Small intestine (tissue), 7 donors: ENCODE results near the gene SLC7A8. TPM values are rescaled to one million over a fixed set of nuclear protein-coding genes. Genes with fewer than 3 reads are reported as not detected.

Experiments
- DNase-seq, 2 donors: peaks; one replicate each; pipeline versions ENCODE4 v3.0.0 to v3.0.0-alpha.2; 2013
- FAIRE-seq: peaks from 2 replicates; lab custom pipeline; 2012; peaks lifted over from hg19 to GRCh38; lab: Jason Lieb, UNC
- H3K27ac ChIP-seq, 3 donors: one replicate each; pipeline ENCODE4 v1.5.1; 2013; ENCODE audit warnings: low read length in 2 of 3, mild to moderate bottlenecking in 2 of 3, control low read depth in 1 of 3, inconsistent platforms in 1 of 3, low read depth in 1 of 3, moderate library complexity in 1 of 3
- H3K27me3 ChIP-seq, 3 donors: one replicate each; pipeline ENCODE4 v1.6.1; 2013; ENCODE audit warnings: low read length in 3 of 3, inconsistent platforms in 1 of 3; ENCODE audit not compliant: control insufficient read depth in 3 of 3, insufficient read depth in 3 of 3
- H3K36me3 ChIP-seq, 3 donors: one replicate each; pipeline ENCODE4 v1.6.1; 2013; ENCODE audit warnings: low read length in 3 of 3, inconsistent platforms in 1 of 3, low read depth in 1 of 3, mild to moderate bottlenecking in 1 of 3, moderate library complexity in 1 of 3; ENCODE audit not compliant: control insufficient read depth in 3 of 3, insufficient read depth in 2 of 3
- H3K4me1 ChIP-seq, 3 donors: one replicate each; pipeline ENCODE4 v1.6.1; 2013; ENCODE audit warnings: low read length in 2 of 3, inconsistent platforms in 1 of 3, low read depth in 1 of 3, mild to moderate bottlenecking in 1 of 3, moderate library complexity in 1 of 3; ENCODE audit not compliant: control insufficient read depth in 3 of 3, insufficient read depth in 2 of 3
- H3K4me3 ChIP-seq, 3 donors: one replicate each; pipeline ENCODE4 v1.5.1; 2013; ENCODE audit warnings: low read length in 3 of 3, control low read depth in 1 of 3, inconsistent platforms in 1 of 3, low read depth in 1 of 3, mild to moderate bottlenecking in 1 of 3, moderate library complexity in 1 of 3
- H3K9me3 ChIP-seq, 2 donors: one replicate each; pipeline ENCODE4 v1.6.1; 2013; ENCODE audit warnings: low read depth in 1 of 2, low read length in 1 of 2; ENCODE audit not compliant: control insufficient read depth in 2 of 2, insufficient read depth in 1 of 2
- WGBS, 3 donors: extraction: QIAGEN DNeasy Blood & Tissue Kit; methylation state at CpG; one replicate each; pipeline ENCODE4 v1.1.7; 2013; 5-methylcytosine and 5-hydroxymethylcytosine counted together
- polyA plus RNA-seq, 4 donors: library from polyadenylated mRNA; stranded (reverse) in 3 of 4; unstranded in 1 of 4; fragments of 200-250 nt in 3 of 4; fragments of 120-200 nt in 1 of 4; gene quantifications; one replicate each; pipeline versions ENCODE4 v1.2.1 to v1.2.3, GENCODE V29; 2013
- donor health status: healthy with polysubstance abuse.
- donor health status: control.
- donor health status: control.
- donor health status: Bipolar disorder and iron deficiency.
- donor health status: healthy.

The SLC7A8 gene
- polyA plus RNA-seq, 4 donors: 11.3 to 69.2 (median 39.9) TPM

GRCh38 chr14:23080474-23080873, 103.0 kb downstream of the SLC7A8 start:
- 75 to 82% (median 76%) methylated on average over 1 of the region's 1 CpG for WGBS, 3 donors

GRCh38 chr14:23079716-23080115, 103.7 kb downstream of the SLC7A8 start:
- peaks cover 0 to 33% (median 7%) of the 10 kb centered on the region in 3 donors for H3K4me1 ChIP-seq
- peaks cover 27 to 52% (median 35%) of the 10 kb centered on the region in 3 donors for H3K36me3 ChIP-seq
- H3K4me3 ChIP-seq: no peak overlapping the region
- no peak for DNase-seq
- no peaks in the 10 kb centered on the region for H3K27me3 ChIP-seq
- H3K27ac ChIP-seq: peak overlapping the region in 2 of 3 donors; percentile 17 to 89
- no peak for FAIRE-seq
- H3K9me3 ChIP-seq: no peaks in the 10 kb centered on the region
- WGBS, 3 donors: 89 to 94% (median 92%) methylated on average over 2 of the region's 2 CpGs

More at GRCh38 chr14:23080474-23080873, 103.0 kb downstream of the SLC7A8 start:
- Histone ChIP-seq H3K4me3 (no peak overlapping the region), H3K27ac (no peak overlapping the region), H3K9me3 (no peaks in the 10 kb centered on the region), H3K27me3 (no peaks in the 10 kb centered on the region), H3K36me3 (peaks cover 27 to 56% (median 35%) of the 10 kb centered on the region in 3 donors), H3K4me1 (peaks cover 0 to 30% (median 7%) of the 10 kb centered on the region in 3 donors)
- FAIRE-seq (no peak), DNase-seq (no peak)

DNA sequence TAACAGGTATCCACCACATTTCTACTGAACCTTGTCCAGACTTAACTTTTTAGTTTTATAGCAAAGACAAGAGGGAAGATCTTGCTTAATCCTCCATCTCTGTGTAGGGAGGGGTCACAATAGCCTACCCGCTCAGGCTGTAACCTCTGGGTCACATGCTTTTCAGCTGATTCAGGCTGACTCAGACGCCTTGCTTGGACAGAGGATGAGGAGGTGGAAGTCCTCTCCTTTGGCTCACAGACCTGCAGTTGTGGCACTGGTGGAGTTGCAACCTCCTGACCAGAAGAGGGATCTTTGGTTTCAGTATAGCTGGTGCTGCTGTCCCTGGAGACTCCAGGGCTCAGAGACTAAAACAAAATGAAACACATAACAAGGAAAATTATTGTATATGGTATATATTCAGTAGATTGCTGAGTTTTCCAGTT, 104.8 kb downstream of the SLC7A8 start:
- Histone ChIP-seq H3K36me3 (peaks cover 27 to 51% (median 32%) of the 10 kb centered on the region in 3 donors), H3K27me3 (no peaks in the 10 kb centered on the region), H3K4me1 (peaks cover 0 to 33% (median 7%) of the 10 kb centered on the region in 3 donors), H3K9me3 (no peaks in the 10 kb centered on the region), H3K4me3 (no peak overlapping the region), H3K27ac (peak overlapping the region in 2 of 3 donors; percentile 2 to 89)
- no peak for FAIRE-seq
- 42 to 45% (median 44%) methylated on average over 2 of the region's 2 CpGs for WGBS, 3 donors
- peak; percentile 58 to 87 for DNase-seq

DNA sequence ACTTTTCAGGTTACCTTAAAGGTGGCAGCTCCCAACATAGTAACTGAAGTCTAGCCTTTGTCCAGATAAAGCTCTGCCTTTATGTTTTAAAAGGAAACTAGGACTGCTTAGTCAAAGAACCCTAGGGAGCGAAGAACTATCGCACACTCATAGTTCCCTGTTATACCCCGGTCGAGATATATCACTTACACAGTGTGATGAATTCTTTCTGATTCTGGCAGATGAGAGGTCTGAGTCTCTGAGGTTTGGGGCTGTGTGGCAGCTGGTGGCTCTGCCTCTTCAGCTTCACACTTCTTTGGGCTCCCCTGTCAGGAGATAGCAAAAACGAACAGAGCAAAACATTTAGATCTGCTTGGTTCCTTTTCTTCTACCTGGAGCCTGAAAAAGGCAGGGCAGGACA, 105.5 kb downstream of the SLC7A8 start:
- no peaks in the 10 kb centered on the region for H3K9me3 ChIP-seq
- H3K27me3 ChIP-seq: no peaks in the 10 kb centered on the region
- FAIRE-seq (no peak), DNase-seq (no peak)
- H3K4me1 ChIP-seq: peaks cover 0 to 37% (median 7%) of the 10 kb centered on the region in 3 donors
- peaks cover 28 to 52% (median 32%) of the 10 kb centered on the region in 3 donors for H3K36me3 ChIP-seq
- H3K4me3 ChIP-seq: no peak overlapping the region
- peak overlapping the region in 2 of 3 donors; percentile 63 to 73 for H3K27ac ChIP-seq
- 87 to 89% (median 88%) methylated on average over 5 of the region's 5 CpGs for WGBS, 3 donors

DNA sequence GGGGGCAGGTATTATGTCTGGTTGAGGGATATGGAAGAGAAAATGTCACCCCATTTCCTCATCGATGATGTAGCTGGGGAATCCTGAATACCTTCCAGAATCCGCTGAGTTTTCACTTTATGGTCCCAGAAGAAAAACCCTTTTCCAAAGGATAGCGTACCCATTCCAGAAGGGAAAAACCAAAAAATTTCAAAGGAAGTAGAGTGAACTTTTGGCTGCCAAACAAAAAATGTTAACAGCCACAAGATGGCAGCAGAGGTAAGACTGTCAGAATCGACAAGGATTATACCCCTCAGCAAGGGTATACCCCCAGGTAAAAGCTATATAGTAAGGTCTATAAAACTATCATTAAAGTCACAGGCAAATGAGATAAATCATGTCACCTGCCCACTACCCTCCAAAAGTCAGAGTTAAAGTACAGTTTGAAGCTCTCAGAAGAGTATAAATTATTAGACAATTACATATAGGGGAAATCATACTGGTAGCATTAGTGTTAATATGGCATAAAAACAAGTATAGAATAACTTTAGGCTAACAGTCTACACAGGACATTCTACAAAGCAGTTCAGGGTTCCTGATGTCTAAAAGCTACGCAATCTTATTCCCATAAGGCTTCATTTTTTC, 106.6 kb downstream of the SLC7A8 start:
- DNase-seq (peak in 1 of 2 donors; percentile 50), FAIRE-seq (no peak)
- Histone ChIP-seq H3K4me3 (no peak overlapping the region), H3K27me3 (no peaks in the 10 kb centered on the region), H3K9me3 (no peaks in the 10 kb centered on the region), H3K27ac (peak overlapping the region in 1 of 3 donors; percentile 73), H3K36me3 (peaks cover 29 to 50% (median 32%) of the 10 kb centered on the region in 3 donors), H3K4me1 (peaks cover 0 to 47% (median 7%) of the 10 kb centered on the region in 3 donors)
- 67 to 68% (median 68%) methylated on average over 5 of the region's 5 CpGs for WGBS, 3 donors

Other genes with a start within 250 kb of the SLC7A8 start
- gene HAUS4, start 226.6 kb downstream of the SLC7A8 start, polyA plus RNA-seq: 10 to 100 TPM; 34.0 to 59.6 (median 51.4) TPM
- gene AJUBA, start 201.1 kb downstream of the SLC7A8 start, polyA plus RNA-seq: 10 to 100 TPM in 2 of 4 donors, 1 to 10 TPM in 1, under 1 TPM in 1; 0.45 to 18.9 (median 8.5) TPM
- gene C14orf93, start 173.5 kb downstream of the SLC7A8 start, polyA plus RNA-seq: 10 to 100 TPM in 1 of 4 donors, 1 to 10 TPM in 3; 4.9 to 17.0 (median 7.9) TPM
- 100 to 1,000 TPM in 1 of 4 donors, 10 to 100 TPM in 3; 84.0 to 166 (median 92.8) TPM for gene PSMB5, start 148.8 kb downstream of the SLC7A8 start, polyA plus RNA-seq
- gene PSMB11, start 141.4 kb downstream of the SLC7A8 start, polyA plus RNA-seq: not detected
- gene CDH24, start 126.1 kb downstream of the SLC7A8 start, polyA plus RNA-seq: 1 to 10 TPM in 2 of 4 donors, under 1 TPM in 2; 0.22 to 4.3 (median 2.5) TPM
- 100 to 1,000 TPM in 1 of 4 donors, 10 to 100 TPM in 3; 53.8 to 228 (median 84.7) TPM for gene ACIN1, start 88.5 kb downstream of the SLC7A8 start, polyA plus RNA-seq
- 10 to 100 TPM; 43.8 to 67.0 (median 64.8) TPM for gene C14orf119, start 88.2 kb downstream of the SLC7A8 start, polyA plus RNA-seq
- gene CIROP, start 78.7 kb downstream of the SLC7A8 start, polyA plus RNA-seq: under 1 TPM in 1 of 4 donors, not detected in 3; 0.04 TPM
- under 1 TPM in 2 of 4 donors, not detected in 2; 0.13 to 0.81 TPM for gene CEBPE, start 64.4 kb downstream of the SLC7A8 start, polyA plus RNA-seq
- gene RNF212B, start 54.3 kb upstream of the SLC7A8 start, polyA plus RNA-seq: under 1 TPM in 3 of 4 donors, not detected in 1; 0.07 to 0.45 (median 0.27) TPM
- 10 to 100 TPM in 1 of 4 donors, 1 to 10 TPM in 3; 3.2 to 17.5 (median 7.6) TPM for gene HOMEZ, start 102.5 kb upstream of the SLC7A8 start, polyA plus RNA-seq
- gene PPP1R3E, start 119.2 kb upstream of the SLC7A8 start, polyA plus RNA-seq: 10 to 100 TPM in 2 of 4 donors, 1 to 10 TPM in 2; 6.7 to 27.0 (median 14.5) TPM
- 10 to 100 TPM; 30.8 to 50.0 (median 37.7) TPM for gene BCL2L2, start 123.2 kb upstream of the SLC7A8 start, polyA plus RNA-seq
- gene PABPN1, start 137.8 kb upstream of the SLC7A8 start, polyA plus RNA-seq: 100 to 1,000 TPM; 119 to 170 (median 147) TPM
- 10 to 100 TPM in 2 of 4 donors, 1 to 10 TPM in 1, under 1 TPM in 1; 0.67 to 36.3 (median 7.4) TPM for gene SLC22A17, start 169.2 kb upstream of the SLC7A8 start, polyA plus RNA-seq
- 10 to 100 TPM in 1 of 4 donors, 1 to 10 TPM in 1, under 1 TPM in 2; 0.54 to 11.5 (median 1.8) TPM for gene EFS, start 181.5 kb upstream of the SLC7A8 start, polyA plus RNA-seq
- not detected for gene IL25, start 189.1 kb upstream of the SLC7A8 start, polyA plus RNA-seq
- gene CMTM5, start 193.4 kb upstream of the SLC7A8 start, polyA plus RNA-seq: under 1 TPM in 2 of 4 donors, not detected in 2; 0.61 to 0.97 TPM
- gene MYH6, start 224.6 kb upstream of the SLC7A8 start, polyA plus RNA-seq: 10 to 100 TPM in 1 of 4 donors, 1 to 10 TPM in 1, under 1 TPM in 2; 0.01 to 52.1 (median 1.1) TPM